KBM-7 (cell line): Measurements from ENCODE around the gene PAN2.
A peak's percentile ranks its signal among the peaks of the same experiment; 100 is the strongest.
"Not testable (repeated sequence)": the region's sequence is repeated elsewhere in the genome, so short reads cannot be mapped to it uniquely, and the experiment has no call there.

Experiments
- DNase-seq: peaks from one replicate; pipeline ENCODE4 v3.0.0-alpha.2; 2015
- in situ Hi-C: fragments of 300-500 bp; cut with MboI; formaldehyde crosslinking; loops from 2 replicates; pipeline ENCODE4 v1.14.3; 2020; ENCODE audit warnings: low sequenced_read_pairs, low pct_unique_long_range_greater_than_20kb, mixed read lengths

The PAN2 gene

DNA sequence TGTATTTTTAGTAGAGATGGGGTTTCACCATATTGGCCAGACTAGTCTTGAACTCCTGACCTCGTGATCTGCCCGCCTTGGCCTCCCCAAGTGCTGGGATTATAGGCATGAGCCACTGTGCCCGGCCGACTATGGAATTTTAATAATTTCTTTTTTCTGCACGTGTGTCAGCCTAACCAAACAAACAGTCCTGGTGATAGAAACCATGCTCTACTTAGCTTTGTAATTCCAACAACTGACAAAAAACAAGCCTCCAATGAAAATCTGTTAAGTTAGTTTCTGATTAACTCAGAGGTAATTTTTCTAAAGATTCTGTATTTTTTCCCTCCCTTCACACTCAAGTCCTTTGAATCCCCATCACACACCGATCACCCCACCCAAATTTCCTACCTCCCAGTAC is 51.8 kb downstream of the PAN2 start:
- DNase-seq, result no peak
- in situ Hi-C loops, result no loop called here

DNA sequence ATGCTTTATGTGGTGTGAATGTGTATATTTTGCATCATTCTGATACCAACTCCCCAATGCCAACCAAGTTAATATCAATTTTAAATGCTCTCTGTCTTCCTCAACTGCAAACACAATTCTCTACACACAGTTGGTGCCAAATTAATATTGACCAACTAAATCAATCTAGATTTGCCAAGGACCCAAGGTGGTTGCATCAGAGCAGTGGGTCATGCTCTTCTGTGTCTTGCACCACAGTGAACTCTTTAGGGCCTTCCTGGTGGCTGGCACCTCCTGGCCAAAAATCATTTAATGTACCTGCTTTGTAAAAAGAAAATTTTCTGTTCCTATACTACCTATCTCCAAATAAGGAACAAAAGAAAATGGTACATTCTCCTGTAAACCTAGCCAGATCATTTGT is 53.0 kb downstream of the PAN2 start:
- in situ Hi-C loops, result no loop called here
- DNase-seq, result no peak

DNA sequence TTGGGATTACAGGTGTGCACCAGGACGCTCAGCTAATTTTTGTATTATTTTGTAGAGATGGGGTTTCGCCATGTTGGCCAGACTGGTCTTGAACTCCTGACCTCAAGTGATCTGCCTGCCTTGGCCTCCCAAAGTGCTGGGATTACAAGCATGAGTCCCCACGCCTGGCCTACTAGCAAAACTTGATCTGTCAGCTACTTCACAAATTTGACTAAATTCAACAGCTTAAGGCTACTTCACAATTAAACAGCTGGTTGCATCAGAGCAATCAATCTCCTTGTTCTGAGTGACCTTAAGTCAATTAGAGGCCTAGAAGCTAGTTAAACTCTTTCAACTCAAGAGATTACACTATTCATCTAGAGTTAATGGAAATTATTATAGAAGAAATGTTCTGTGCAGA is 54.9 kb downstream of the PAN2 start:
- DNase-seq, result no peak
- in situ Hi-C loops, result no loop called here

DNA sequence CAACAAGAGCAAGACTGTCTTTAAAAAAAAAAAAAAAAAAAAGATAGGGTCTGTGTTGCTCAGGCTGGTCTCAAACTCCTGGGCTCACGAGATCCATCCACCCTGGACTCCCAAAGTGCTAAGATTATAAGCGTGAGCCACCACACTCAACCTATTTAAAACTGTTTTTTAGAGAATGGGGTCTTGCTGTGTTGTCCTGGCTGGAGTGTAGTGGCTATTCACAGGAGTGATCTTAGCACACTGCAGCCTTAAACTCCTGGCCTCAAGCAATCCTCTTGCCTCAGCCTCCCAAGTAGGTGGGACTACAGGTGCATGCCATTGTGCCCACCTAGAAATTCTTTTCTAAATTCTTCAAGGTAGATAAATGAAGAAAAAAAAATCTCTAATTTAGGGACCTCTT is 59.5 kb downstream of the PAN2 start:
- in situ Hi-C loops, result no loop called here
- no peak for DNase-seq

DNA sequence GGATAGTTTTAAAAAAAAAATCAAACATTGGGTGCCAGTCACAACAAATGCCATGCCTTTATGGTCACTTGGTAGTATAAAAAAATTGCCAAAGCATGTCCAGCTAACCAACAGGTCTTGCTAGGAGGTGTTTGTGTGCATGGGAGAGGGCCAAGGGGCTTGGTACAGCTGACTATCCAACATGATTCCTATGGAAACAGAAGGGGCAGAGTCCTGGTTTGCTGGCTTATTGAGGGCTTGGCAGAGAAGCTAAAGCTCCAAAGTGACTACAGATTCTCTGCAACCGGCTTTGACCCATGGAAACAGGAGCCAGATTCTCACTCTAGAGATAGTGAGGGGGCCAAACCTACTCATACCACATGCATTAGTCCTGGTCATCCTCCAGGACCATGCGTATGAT is 61.3 kb downstream of the PAN2 start:
- in situ Hi-C loops, DNase-seq: not testable (repeated sequence)

DNA sequence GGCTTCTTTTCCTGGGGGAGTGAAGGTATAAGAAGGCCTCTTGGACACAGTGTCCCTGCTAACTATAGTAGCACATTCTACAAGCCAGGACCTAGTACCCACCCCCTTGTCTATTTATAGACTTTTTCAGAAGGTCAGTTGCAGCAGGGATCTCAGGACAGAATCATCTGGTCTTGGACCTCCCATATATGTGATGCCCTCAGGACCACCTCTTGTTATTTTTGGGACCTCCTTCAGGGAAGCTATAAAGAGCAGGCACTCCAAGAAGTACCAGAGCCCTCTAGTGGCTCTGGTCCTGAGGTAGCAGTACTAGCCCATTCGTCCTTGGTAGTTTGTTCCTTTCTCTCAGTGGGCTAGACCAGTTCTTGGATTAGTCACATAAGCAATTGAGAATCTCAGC is 62.8 kb downstream of the PAN2 start:
- peak; percentile 46 for DNase-seq
- in situ Hi-C loops, result no loop called here

DNA sequence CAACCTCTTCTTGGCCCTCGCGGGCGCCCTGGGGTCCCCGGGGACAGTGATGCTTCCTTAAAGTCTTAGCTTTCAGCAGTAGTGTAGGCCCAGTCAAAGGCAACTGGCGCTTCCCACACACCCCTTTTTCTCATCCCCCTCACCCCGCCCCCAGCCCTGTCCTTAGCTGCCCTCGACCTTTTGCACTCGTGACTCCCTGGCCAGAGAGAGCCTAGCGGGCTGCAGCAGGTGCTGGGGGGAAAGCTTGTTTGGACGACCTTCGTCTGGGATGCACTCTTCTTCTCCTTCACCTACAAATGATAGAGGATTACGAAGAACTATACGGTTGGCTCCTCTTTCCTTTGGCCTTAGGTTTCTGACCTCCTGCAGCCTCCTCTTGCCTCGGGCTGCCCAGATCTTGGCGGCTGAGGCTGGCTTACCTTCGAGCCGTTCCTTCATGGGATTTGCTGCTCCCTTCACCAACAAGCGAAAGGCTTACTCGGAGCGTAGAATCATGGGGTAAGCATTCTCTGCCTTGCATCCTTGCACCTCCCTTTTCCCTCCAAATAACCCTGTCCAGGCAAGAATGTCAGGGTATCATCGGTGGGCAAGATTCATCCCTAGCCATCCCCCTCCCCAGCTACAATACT is 66.2 kb downstream of the PAN2 start:
- DNase-seq, result no peak
- in situ Hi-C loops, result no loop called here

DNA sequence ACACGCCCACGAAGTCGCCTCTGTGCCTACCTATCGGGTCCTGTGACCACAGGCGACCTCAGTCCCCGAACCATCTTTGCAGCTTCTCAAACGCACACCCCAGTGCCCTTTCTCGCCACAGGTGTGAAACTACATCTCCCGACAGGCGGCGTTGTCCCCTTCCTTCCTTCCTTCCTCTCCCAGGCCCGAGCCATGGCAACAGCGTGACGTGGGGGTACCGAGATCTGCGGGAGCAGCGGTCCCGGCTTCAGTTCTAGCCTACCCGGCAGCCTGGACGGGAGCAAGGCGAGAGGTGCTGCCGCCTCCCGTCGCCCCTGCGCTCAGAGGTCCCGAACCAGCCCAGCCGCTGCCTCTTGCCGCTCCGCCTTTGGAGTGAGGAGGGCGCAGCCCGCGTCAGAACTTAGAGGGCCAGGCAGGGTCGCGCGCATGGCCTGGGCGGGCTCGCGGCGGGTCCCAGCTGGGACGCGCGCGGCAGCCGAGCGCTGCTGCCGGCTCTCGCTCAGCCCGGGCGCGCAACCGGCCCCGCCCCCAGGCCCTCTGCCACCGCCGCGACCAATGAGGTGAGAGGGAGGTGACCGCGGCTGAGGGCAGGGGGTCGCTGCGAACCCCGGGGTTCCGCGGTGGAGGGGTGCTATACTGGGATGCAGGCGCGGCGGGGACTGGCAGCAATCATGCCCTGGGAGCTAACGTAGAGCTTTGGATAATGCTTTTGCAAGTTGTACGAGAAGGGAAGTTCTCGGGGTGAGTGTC is 66.9 kb downstream of the PAN2 start, which contains the start of gene COQ10A:
COQ10A (plus strand) TSS at position 250 of the 750 bp plus-strand sequence; CDS start at position 427, 177 bp downstream.
- in situ Hi-C loops, result no loop called here
- DNase-seq, result peak; percentile 95
